Measurements from ENCODE around the gene LRCOL1.

The LRCOL1 gene

GRCh38 chr12:132579744-132580143 is 30.6 kb downstream of the LRCOL1 start:
- peaks cover 3% of the 10 kb centered on the region for H4K20me1 ChIP-seq (ENCODE audit: insufficient read depth, low read length, poor library complexity, severe bottlenecking)
- no peaks in the 10 kb centered on the region for H3K79me2 ChIP-seq (ENCODE audit: insufficient read depth, low read length)
- H3K9me3 ChIP-seq (ENCODE audit: insufficient read depth, low read depth, low read length): no peaks in the 10 kb centered on the region
- H3K36me3 ChIP-seq (ENCODE audit: insufficient read depth, low read length): peaks cover 45% of the 10 kb centered on the region; the same call in 1 of the 2 replicates
- no peaks in the 10 kb centered on the region for H3K27me3 ChIP-seq (ENCODE audit: insufficient read depth, low read length, poor library complexity, severe bottlenecking)
- H3K9me2 ChIP-seq (replicated peaks; ENCODE audit: low read depth, low read length): no peaks in the 10 kb centered on the region
- H3K4me2 ChIP-seq (ENCODE audit: low read depth, low read length, poor library complexity, severe bottlenecking): no peak overlapping the region
- no peaks in the 10 kb centered on the region for H3F3A ChIP-seq (ENCODE audit: low read depth)
- no peak overlapping the region for H2AFZ ChIP-seq (ENCODE audit: low read length)
- TF ChIP-seq EZH2phosphoT487 (IDR thresholded peaks at IDR 0.05; ENCODE audit: borderline replicate concordance): no peak
- TF ChIP-seq CTCF (conservative IDR thresholded peaks at IDR 0.05; ENCODE audit: low read length): no peak
- no peaks in the 10 kb centered on the region for H3K4me1 ChIP-seq (ENCODE audit: insufficient read depth, low read length, poor library complexity, severe bottlenecking)
- no peak overlapping the region for H3K9ac ChIP-seq (ENCODE audit: low read depth, low read length, poor library complexity, severe bottlenecking)
- no peak overlapping the region for H3K4me3 ChIP-seq (ENCODE audit: low read length, poor library complexity, severe bottlenecking)

- H2AFZ ChIP-seq (ENCODE audit: low read length): no peak overlapping the region
- H3K4me2 ChIP-seq (ENCODE audit: low read depth, low read length, poor library complexity, severe bottlenecking): no peak overlapping the region
- H4K20me1 ChIP-seq (ENCODE audit: insufficient read depth, low read length, poor library complexity, severe bottlenecking): no peaks in the 10 kb centered on the region
- H3K4me3 ChIP-seq (ENCODE audit: low read length, poor library complexity, severe bottlenecking): no peak overlapping the region
- TF ChIP-seq CTCF (conservative IDR thresholded peaks at IDR 0.05; ENCODE audit: low read length): no peak
- TF ChIP-seq EZH2phosphoT487 (IDR thresholded peaks at IDR 0.05; ENCODE audit: borderline replicate concordance): no peak
- H3F3A ChIP-seq (ENCODE audit: low read depth): no peaks in the 10 kb centered on the region
- no peaks in the 10 kb centered on the region for H3K27me3 ChIP-seq (ENCODE audit: insufficient read depth, low read length, poor library complexity, severe bottlenecking)
- H3K9me3 ChIP-seq (ENCODE audit: insufficient read depth, low read depth, low read length): no peaks in the 10 kb centered on the region
- no peaks in the 10 kb centered on the region for H3K79me2 ChIP-seq (ENCODE audit: insufficient read depth, low read length)
- no peaks in the 10 kb centered on the region for H3K9me2 ChIP-seq (replicated peaks; ENCODE audit: low read depth, low read length)
- H3K36me3 ChIP-seq (ENCODE audit: insufficient read depth, low read length): peaks cover 55% of the 10 kb centered on the region; the same call in 1 of the 2 replicates
- H3K9ac ChIP-seq (ENCODE audit: low read depth, low read length, poor library complexity, severe bottlenecking): no peak overlapping the region
- no peaks in the 10 kb centered on the region for H3K4me1 ChIP-seq (ENCODE audit: insufficient read depth, low read length, poor library complexity, severe bottlenecking)
Observed at GRCh38 chr12:132578826-132579225, 31.6 kb downstream of the LRCOL1 start.

GRCh38 chr12:132578118-132578517 is 32.3 kb downstream of the LRCOL1 start:
- H3K4me2 ChIP-seq (ENCODE audit: low read depth, low read length, poor library complexity, severe bottlenecking): no peak overlapping the region
- peaks cover 60% of the 10 kb centered on the region; the same call in 1 of the 2 replicates for H3K36me3 ChIP-seq (ENCODE audit: insufficient read depth, low read length)
- H3F3A ChIP-seq (ENCODE audit: low read depth): no peaks in the 10 kb centered on the region
- H2AFZ ChIP-seq (ENCODE audit: low read length): no peak overlapping the region
- H4K20me1 ChIP-seq (ENCODE audit: insufficient read depth, low read length, poor library complexity, severe bottlenecking): no peaks in the 10 kb centered on the region
- H3K27me3 ChIP-seq (ENCODE audit: insufficient read depth, low read length, poor library complexity, severe bottlenecking): no peaks in the 10 kb centered on the region
- H3K9me2 ChIP-seq (replicated peaks; ENCODE audit: low read depth, low read length): no peaks in the 10 kb centered on the region
- no peaks in the 10 kb centered on the region for H3K9me3 ChIP-seq (ENCODE audit: insufficient read depth, low read depth, low read length)
- H3K4me3 ChIP-seq (ENCODE audit: low read length, poor library complexity, severe bottlenecking): no peak overlapping the region
- TF ChIP-seq CTCF (conservative IDR thresholded peaks at IDR 0.05; ENCODE audit: low read length): no peak
- no peak overlapping the region for H3K9ac ChIP-seq (ENCODE audit: low read depth, low read length, poor library complexity, severe bottlenecking)
- H3K79me2 ChIP-seq (ENCODE audit: insufficient read depth, low read length): no peaks in the 10 kb centered on the region
- no peaks in the 10 kb centered on the region for H3K4me1 ChIP-seq (ENCODE audit: insufficient read depth, low read length, poor library complexity, severe bottlenecking)
